T-helper 1 cell treated with Interleukin-12 subunit alpha and Interleukin-12 subunit beta and Interleukin-4 antibody, amounts not matched to agents 30 μg/mL and 1 μg/mL, for 36 hours (primary cell): ENCODE data around the gene C6orf15.

Experiments
- H3K27ac Mint-ChIP-seq: one replicate; pipeline ENCODE4 v1.8.0; 2021; ENCODE audit warnings: mild to moderate bottlenecking, mixed read lengths
- H3K27me3 Mint-ChIP-seq: one replicate; pipeline ENCODE4 v1.8.0; 2021; ENCODE audit warnings: low read depth, mixed read lengths
- H3K36me3 Mint-ChIP-seq: one replicate; pipeline ENCODE4 v1.8.0; 2021; ENCODE audit warnings: low read depth, mixed read lengths
- H3K4me1 Mint-ChIP-seq: one replicate; pipeline ENCODE4 v1.8.0; 2021; ENCODE audit warnings: low read depth, mixed read lengths
- H3K4me3 Mint-ChIP-seq: one replicate; pipeline ENCODE4 v1.8.0; 2021; ENCODE audit warnings: mild to moderate bottlenecking, moderate library complexity, mixed read lengths
- H3K9me3 Mint-ChIP-seq: one replicate; pipeline ENCODE4 v1.8.0; 2021; ENCODE audit warnings: mixed read lengths

C6orf15 gene

DNA sequence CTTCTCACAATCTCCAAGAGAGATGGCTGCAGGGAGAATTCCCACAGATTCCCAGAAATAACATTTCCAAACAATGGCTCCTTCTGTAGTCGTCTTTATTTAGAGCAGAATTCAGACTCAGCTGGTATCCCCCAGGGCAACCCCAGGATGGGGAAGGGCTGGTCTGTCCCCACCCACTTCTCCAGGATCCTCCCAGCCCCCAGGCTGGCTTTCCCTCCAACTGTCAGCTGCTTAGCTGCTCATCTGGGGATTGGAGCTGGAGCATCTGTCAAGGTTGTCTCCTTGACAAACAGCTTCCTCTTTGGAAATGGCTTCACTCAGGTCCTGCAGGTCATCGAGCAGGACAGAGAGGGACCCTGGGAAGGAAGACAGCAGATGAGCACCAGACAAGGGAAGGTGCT lies 30.0 kb upstream of the C6orf15 start:
- peaks cover 7% of the 10 kb centered on the region for H3K36me3 Mint-ChIP-seq
- H3K27ac Mint-ChIP-seq, result no peak overlapping the region
- peaks cover 4% of the 10 kb centered on the region for H3K27me3 Mint-ChIP-seq
- peaks cover 3% of the 10 kb centered on the region for H3K4me1 Mint-ChIP-seq
- no peaks in the 10 kb centered on the region for H3K9me3 Mint-ChIP-seq
- no peak overlapping the region for H3K4me3 Mint-ChIP-seq

DNA sequence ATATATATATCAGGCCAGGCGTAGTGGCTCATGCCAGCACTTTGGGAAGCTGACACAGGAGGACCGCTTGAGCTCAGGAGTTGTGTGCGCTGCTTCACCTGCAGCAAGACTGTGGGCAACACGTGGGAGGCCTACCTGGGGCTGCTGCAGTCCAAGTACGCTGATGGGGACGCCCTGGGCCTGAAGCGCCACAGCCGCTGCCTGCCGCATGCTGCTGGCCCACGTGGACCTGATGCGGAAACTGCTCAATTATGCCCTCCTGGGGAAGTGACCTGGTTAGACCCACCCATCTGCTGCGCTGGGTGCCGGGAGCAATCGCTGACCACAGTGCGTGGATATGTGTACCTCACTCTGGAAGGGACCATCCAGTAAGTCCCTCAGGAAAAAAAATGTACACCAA lies 28.3 kb upstream of the C6orf15 start:
- Mint-ChIP-seq H3K27ac (no peak overlapping the region), H3K4me3 (no peak overlapping the region)

DNA sequence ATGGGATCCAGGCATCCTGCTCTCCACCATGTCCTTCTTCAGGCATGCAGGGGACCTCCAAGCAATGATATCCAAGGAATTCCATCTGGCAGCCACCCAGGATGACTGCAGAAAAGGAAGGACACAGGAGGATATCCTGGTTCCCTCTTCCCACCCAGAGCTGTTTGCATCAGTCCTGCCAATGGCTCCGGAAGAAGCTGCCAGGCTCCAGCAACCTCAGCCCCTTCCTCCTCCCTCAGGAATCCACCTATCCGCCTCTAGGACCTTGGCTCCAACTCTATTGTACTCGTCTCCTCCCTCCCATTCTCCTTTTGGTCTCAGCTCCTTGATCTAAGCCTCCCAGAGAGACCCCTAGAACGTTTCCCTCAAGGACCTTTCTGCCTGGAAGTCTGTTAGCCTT lies 27.2 kb upstream of the C6orf15 start:
- H3K27me3 Mint-ChIP-seq, result peaks cover 5% of the 10 kb centered on the region
- no peaks in the 10 kb centered on the region for H3K9me3 Mint-ChIP-seq
- no peak overlapping the region for H3K27ac Mint-ChIP-seq
- peaks cover 4% of the 10 kb centered on the region for H3K4me1 Mint-ChIP-seq
- no peak overlapping the region for H3K4me3 Mint-ChIP-seq
- H3K36me3 Mint-ChIP-seq, result peaks cover 5% of the 10 kb centered on the region

More for the DNA sequence above, 28.3 kb upstream of the C6orf15 start:
- Mint-ChIP-seq H3K27me3 (peaks cover 5% of the 10 kb centered on the region), H3K4me1 (peaks cover 4% of the 10 kb centered on the region), H3K36me3 (peaks cover 7% of the 10 kb centered on the region), H3K9me3 (no peaks in the 10 kb centered on the region)

DNA sequence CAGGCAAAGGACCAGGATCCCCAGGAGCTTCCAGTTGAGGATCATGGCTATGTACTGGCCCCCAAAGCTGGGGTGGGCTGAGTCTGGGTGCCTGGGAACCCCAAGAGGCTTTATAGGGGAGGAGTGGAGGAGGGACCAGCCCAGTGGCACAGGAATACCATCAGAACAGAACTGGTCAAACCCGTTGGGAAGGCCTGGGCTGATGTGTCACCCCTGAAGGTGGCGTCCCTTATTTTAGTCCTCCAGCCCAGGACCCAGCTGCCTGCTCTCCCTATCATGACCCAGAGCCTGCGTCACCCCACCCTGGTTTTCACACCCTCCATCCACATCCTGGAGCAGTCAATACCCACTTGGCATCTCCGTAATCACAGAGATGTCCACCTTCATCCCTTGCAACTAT lies 26.6 kb upstream of the C6orf15 start, which contains the start of gene PSORS1C2:
TSS of gene PSORS1C2 (minus strand) at position 85 of the 400 bp plus-strand sequence. CDS start at position 45, 40 bp downstream.
- Mint-ChIP-seq H3K36me3 (peaks cover 2% of the 10 kb centered on the region), H3K9me3 (no peaks in the 10 kb centered on the region), H3K27ac (no peak within 1 kb of the TSS)

DNA sequence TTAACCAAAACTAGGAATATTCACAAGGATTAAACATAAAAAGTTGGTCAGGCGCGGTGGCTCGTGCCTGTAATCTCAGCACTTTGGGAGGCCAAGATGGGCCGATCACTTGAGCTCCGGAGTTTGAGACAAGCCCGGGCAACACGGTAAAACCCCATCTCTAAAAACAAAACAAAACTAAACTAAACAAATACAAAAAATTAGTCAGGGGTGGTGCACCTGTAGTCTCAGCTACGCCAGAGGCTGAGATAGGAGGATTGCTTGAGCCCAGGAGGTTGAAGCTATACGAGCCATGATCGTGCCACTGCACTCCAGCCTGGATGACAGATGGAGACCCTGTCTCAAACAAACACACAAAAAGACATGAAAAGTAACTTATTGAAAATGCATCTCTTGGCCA lies 23.3 kb upstream of the C6orf15 start:
- Mint-ChIP-seq H3K4me3 (no peak overlapping the region), H3K9me3 (no peaks in the 10 kb centered on the region), H3K36me3 (no peaks in the 10 kb centered on the region), H3K4me1 (peaks cover 4% of the 10 kb centered on the region), H3K27me3 (peaks cover 5% of the 10 kb centered on the region), H3K27ac (no peak overlapping the region)

More for the DNA sequence above, 26.6 kb upstream of the C6orf15 start, which contains the start of gene PSORS1C2:
- peaks cover 5% of the 10 kb centered on the region for H3K27me3 Mint-ChIP-seq
- H3K4me3 Mint-ChIP-seq, result no peak within 1 kb of the TSS
- H3K4me1 Mint-ChIP-seq, result peaks cover 4% of the 10 kb centered on the region

DNA sequence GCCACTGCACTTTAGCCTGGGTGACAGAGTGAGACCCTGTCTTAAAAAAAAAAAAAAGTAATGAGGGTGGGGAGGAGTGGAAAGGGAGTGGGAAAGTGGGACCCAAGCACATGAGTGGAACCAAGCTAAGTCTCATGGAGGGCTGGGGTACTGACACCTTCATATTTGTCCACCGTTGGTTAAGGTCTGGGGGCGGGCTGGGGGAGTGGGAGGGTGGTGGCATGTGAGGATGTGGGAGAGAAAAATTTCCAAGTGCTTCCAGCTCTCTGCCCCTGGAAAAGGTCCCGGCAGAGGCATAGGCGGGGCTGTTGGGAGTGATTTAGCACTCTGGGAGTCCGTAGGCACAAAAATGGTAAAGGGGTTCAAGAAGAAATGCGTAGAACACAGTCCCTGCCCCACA lies 20.4 kb upstream of the C6orf15 start:
- H3K9me3 Mint-ChIP-seq, result no peaks in the 10 kb centered on the region
- H3K27ac Mint-ChIP-seq, result no peak overlapping the region
- H3K4me3 Mint-ChIP-seq, result no peak overlapping the region
- no peaks in the 10 kb centered on the region for H3K36me3 Mint-ChIP-seq
- H3K27me3 Mint-ChIP-seq, result peaks cover 22% of the 10 kb centered on the region
- H3K4me1 Mint-ChIP-seq, result peaks cover 6% of the 10 kb centered on the region

DNA sequence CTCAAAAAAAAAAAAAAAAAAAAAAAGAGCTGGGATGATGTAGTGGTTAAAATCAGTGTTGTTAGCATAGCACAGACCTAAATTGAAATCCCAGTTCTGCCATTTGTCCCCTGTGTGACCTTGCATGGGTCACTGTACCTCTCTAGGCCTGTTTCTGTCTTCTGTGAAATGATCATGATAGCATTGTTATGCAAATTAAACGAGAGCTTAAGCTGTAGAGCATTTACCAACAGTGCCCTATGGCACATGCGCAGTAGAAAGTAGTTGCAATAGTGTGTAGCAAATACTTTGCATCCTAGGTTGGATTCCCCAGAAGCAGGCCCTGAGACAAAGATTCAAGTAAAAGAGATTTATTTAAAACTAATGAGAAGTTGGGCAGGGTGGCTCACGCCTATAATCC lies 19.2 kb upstream of the C6orf15 start:
- H3K27ac Mint-ChIP-seq, result no peak overlapping the region
- H3K36me3 Mint-ChIP-seq, result no peaks in the 10 kb centered on the region
- no peaks in the 10 kb centered on the region for H3K9me3 Mint-ChIP-seq

DNA sequence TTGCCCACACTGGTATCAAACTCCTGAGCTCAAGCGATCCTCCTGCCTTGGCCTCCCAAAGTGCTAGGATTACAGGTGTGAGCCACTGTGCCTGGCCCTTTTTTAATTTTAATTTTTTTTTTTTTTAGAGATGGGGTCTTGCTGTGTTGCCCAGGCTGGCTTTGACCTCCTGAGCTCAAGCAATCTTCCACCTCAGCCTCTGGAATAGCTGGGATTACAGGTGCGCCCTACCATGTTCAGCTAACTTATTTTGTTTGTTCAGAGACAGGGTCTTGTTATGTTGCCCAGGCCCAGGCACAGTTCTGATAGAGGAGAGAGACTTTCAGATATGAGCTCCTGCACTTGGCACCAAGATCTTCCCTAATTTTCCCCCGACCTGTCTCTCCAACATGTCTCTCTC lies 18.4 kb upstream of the C6orf15 start:
- peaks cover 18% of the 10 kb centered on the region for H3K27me3 Mint-ChIP-seq
- peaks cover 3% of the 10 kb centered on the region for H3K4me1 Mint-ChIP-seq
- H3K27ac Mint-ChIP-seq, result no peak overlapping the region
- no peaks in the 10 kb centered on the region for H3K9me3 Mint-ChIP-seq
- H3K36me3 Mint-ChIP-seq, result no peaks in the 10 kb centered on the region
- H3K4me3 Mint-ChIP-seq, result no peak overlapping the region

More for the DNA sequence above, 19.2 kb upstream of the C6orf15 start:
- no peak overlapping the region for H3K4me3 Mint-ChIP-seq
- peaks cover 3% of the 10 kb centered on the region for H3K4me1 Mint-ChIP-seq
- H3K27me3 Mint-ChIP-seq, result peaks cover 18% of the 10 kb centered on the region

DNA sequence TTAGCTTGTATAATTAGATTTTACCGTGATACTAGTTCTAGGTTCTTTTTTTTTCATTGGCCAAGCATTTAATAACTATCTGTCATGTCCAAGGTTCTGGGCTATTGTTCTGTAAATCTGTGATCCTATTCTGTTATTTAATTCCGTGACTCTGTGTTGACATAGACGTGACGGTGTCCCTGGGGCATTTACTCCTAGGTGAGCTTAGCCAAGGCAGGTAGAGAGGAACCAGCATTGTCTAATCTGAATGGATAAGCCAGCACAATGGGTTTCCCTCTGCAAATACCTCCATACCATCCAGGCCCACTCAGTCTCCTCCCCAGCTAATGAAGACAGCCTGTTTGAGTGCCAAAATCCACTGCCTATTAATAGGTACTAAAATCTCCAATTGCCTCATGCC lies 16.8 kb upstream of the C6orf15 start:
- H3K27ac Mint-ChIP-seq, result no peak overlapping the region
- H3K4me1 Mint-ChIP-seq, result peaks cover 3% of the 10 kb centered on the region
- peaks cover 18% of the 10 kb centered on the region for H3K27me3 Mint-ChIP-seq
- H3K36me3 Mint-ChIP-seq, result no peaks in the 10 kb centered on the region
- no peaks in the 10 kb centered on the region for H3K9me3 Mint-ChIP-seq
- no peak overlapping the region for H3K4me3 Mint-ChIP-seq

DNA sequence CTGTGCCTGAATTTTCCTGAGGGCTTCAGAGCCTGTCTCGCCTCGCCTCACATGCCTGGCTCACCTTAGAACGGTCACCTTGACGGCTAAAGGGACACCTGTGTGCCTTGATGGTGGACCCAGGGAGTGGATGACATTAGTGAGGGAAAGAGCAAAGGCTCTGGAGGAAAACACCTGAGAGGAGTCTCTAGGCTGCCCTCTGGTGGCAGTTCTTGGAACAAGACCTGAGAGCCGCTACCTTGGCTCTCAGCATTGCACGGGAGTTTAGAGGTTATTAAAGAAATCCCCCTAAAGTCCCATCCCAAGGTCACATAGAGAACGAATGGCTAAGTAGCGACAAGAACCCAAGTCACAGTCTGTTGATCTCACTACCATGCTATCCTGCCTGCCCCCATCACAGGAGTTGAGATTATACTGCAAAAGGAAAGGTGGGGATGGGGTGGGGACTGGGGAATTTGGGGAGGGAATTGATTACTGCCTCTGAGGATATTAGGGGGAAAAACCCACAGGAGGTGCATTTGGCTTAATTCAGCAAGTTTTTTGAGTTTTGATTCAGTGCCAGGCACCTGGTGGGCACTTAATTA lies 15.8 kb upstream of the C6orf15 start:
- Mint-ChIP-seq H3K36me3 (no peaks in the 10 kb centered on the region), H3K27me3 (peaks cover 18% of the 10 kb centered on the region), H3K27ac (no peak overlapping the region), H3K4me1 (peaks cover 3% of the 10 kb centered on the region), H3K4me3 (no peak overlapping the region), H3K9me3 (no peaks in the 10 kb centered on the region)

DNA sequence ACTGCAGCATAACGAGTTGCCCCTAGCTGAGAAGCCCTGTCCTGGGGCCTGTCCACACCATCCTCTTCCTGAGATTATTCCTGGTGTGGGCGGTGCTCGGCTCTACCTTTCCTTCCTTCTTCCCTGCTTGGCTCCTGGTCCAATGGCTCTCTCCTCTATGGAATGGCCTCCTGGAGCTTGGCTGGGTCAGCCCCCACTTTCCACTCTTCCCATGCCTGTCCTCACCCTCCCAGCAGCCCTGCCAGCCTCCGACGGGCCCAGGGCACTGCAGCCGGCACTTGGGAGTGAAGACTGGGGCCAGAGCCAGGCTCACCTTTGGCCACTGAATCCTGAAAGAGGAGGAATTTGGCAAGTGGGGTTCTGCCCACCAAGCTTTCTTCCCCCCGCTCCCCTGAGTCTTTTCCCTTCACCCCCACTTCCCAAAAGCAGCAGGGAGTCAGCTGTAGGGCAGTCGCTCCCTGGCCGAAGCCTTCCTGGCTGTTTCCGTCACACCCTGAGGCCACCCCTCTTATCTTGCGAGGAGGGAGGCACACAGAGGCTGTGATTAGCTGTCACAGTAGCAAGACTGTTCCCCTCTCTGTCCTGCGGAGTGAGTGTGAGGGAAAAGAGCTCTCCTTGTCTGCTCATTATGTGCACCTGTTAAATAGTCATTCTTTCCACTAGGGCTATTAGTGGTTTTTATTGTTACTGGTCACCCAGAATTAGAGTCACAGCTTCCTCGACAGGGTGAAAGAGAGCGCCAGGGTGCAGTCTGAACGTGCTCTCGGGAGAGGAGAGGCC lies 14.2 kb upstream of the C6orf15 start:
- H3K27ac Mint-ChIP-seq, result no peak overlapping the region

DNA sequence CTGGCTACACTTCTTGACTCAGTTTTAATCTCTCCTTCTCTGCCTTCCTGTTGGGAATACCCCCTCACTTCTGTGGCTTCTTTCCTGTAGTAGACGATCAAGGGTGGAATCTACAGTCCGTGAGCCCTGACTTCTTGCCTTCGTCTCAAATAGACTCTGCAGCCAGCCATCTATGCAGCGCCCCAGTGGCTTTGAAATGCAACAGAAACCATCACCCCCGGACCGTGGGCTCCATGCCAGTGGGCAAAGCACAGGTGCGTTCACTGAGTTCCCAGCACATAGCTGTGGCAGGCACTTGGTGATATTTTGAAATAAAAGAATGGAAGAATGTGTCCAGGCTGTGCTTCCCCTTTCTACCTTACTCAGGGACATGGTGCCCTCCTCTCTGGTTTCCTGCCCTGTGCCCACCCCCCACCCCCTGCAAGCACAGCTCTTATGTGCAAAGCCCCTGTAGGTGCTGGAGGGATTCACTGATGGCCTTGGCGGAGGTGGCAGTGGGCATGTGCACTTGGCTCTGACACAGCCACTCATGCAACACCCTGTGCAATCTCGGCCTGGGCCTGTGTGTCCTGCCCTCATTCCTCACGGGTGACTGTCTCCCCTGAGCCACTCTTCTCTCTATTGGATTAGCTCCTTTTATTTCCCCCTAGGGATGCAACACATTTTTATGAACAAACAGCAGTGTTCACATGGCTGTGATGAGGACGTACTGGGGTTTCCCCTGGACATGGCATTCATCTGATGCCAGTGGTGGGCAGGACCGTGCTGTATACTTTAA lies 13.4 kb upstream of the C6orf15 start:
- Mint-ChIP-seq H3K36me3 (no peaks in the 10 kb centered on the region), H3K4me3 (no peak overlapping the region), H3K4me1 (peaks cover 3% of the 10 kb centered on the region), H3K27ac (no peak overlapping the region), H3K9me3 (no peaks in the 10 kb centered on the region), H3K27me3 (peaks cover 18% of the 10 kb centered on the region)

More for the DNA sequence above, 14.2 kb upstream of the C6orf15 start:
- Mint-ChIP-seq H3K4me3 (no peak overlapping the region), H3K27me3 (peaks cover 18% of the 10 kb centered on the region), H3K9me3 (no peaks in the 10 kb centered on the region), H3K36me3 (no peaks in the 10 kb centered on the region), H3K4me1 (peaks cover 3% of the 10 kb centered on the region)

DNA sequence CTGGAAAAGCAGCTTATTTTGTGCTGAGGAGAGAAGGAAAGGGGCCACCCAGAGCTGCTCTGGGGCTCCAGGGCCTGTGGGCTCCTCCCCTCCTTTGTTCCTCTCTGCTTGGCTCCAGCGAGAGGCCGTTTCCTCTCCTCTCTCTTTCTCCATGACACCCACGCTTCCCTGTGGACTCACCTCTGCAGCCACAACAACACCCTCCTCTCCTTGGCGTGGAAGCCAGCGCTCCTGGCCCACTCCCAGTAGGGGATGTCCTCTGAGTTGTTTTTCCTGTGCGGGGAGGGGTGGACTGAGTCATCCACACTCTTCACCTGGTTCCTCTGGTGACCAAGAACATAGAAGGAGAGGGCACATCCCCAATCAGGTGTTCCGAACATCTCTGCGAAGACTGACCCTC lies 12.8 kb upstream of the C6orf15 start:
- Mint-ChIP-seq H3K36me3 (no peaks in the 10 kb centered on the region), H3K9me3 (no peaks in the 10 kb centered on the region), H3K27me3 (peaks cover 18% of the 10 kb centered on the region), H3K27ac (no peak overlapping the region), H3K4me3 (no peak overlapping the region), H3K4me1 (peaks cover 3% of the 10 kb centered on the region)

DNA sequence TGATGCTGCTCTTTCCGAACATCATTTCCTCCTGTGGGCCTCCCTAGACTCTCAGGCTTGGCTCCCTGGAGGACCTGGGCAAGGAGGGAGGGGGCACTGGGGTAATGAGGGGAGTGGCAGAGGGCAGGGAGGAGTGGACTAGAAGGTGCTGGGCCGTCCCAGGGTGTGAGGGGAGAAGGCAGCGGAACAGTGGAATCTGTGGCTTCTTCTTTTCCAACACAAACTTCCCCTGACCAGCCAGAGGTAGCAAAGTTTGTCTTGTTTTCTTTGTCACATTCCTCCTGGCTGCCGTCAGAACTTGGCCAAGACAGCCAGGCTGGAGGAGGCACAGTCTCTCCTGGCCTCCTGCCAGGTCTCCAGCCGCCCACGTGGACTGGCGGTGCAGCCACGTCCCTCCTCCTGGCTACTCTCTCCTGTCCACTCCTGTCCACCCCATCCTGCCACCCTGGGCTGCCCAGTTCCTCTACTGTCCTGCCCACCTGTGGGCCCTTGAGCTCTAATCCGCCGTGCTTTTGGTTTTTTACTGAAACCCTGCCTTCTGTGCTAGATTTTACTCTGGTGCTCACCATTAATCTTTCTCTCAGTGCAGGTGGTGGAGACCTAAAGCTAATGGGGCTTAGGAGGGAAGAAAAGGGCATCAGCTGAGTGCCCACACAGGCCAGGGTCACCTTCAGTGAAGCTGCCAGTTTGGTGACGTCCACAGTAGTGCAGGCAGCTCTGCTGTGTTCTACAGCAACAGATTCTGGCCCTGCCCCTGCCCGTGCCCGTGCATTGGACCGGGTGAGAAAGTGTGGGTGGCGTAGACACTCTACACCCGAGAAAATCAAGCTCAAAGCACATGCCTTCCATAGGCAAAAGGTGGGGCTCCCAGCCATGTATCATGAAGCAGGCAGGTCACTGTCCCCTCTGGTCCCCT lies 10.7 kb upstream of the C6orf15 start:
- H3K9me3 Mint-ChIP-seq, result no peaks in the 10 kb centered on the region

More for the DNA sequence above, 10.7 kb upstream of the C6orf15 start:
- H3K4me3 Mint-ChIP-seq, result no peak overlapping the region
- H3K27me3 Mint-ChIP-seq, result peaks cover 12% of the 10 kb centered on the region
- no peak overlapping the region for H3K27ac Mint-ChIP-seq
- H3K36me3 Mint-ChIP-seq, result no peaks in the 10 kb centered on the region
- peaks cover 3% of the 10 kb centered on the region for H3K4me1 Mint-ChIP-seq
